ENCODE measurements around the gene MYO3B. TPM values are rescaled to one million over a fixed set of nuclear protein-coding genes. Genes with fewer than 3 reads are reported as not detected.

MYO3B gene
- polyA plus RNA-seq, 1 donor (not counting 4 experiments of a cell fraction or from before 2014, with no cell fraction given), result 4.4 TPM

GRCh38 chr2:170567429-170567828 is 389.5 kb downstream of the MYO3B start:
- H3K4me1 ChIP-seq (ENCODE audit: control insufficient read depth, extremely low read depth, insufficient read depth, low read length), result no peaks in the 10 kb centered on the region
- no peak for DNase-seq (ENCODE audit: low read depth, low spot score)

GRCh38 chr2:170568511-170568910 is 390.6 kb downstream of the MYO3B start:
- Histone ChIP-seq H4K20me1 (ENCODE audit: control insufficient read depth, extremely low read depth, insufficient read depth, low read length) (no peaks in the 10 kb centered on the region), H3K4me2 (ENCODE audit: control insufficient read depth, extremely low read depth, insufficient read depth, low read depth, low read length) (no peak overlapping the region), H3K36me3 (ENCODE audit: control insufficient read depth in 2 of 2, extremely low read depth in 1 of 2, insufficient read depth in 2 of 2, low read length in 2 of 2) (no peaks in the 10 kb centered on the region), H3K9me1 (ENCODE audit: control insufficient read depth, extremely low read depth, insufficient read depth, low read length) (no peaks in the 10 kb centered on the region), H2AFZ (ENCODE audit: control insufficient read depth, low read length) (no peak overlapping the region), H3K27ac (ENCODE audit: control insufficient read depth, insufficient read depth, low read length) (no peak overlapping the region), H3K79me2 (ENCODE audit: control insufficient read depth, insufficient read depth, low read length) (no peaks in the 10 kb centered on the region), H3K9me3 (ENCODE audit: control insufficient read depth, low read depth, low read length) (no peaks in the 10 kb centered on the region), H3K9ac (ENCODE audit: control insufficient read depth, extremely low read depth, insufficient read depth, low read length) (no peak overlapping the region), H3K4me1 (ENCODE audit: control insufficient read depth, extremely low read depth, insufficient read depth, low read length) (no peaks in the 10 kb centered on the region), H3K4me3 (ENCODE audit: control insufficient read depth in 2 of 3, extremely low read depth in 1 of 3, insufficient read depth in 2 of 3, low read depth in 1 of 3, low read length in 3 of 3) (no peak overlapping the region), H3K27me3 (ENCODE audit: control insufficient read depth, extremely low read depth, insufficient read depth, low read length) (no peaks in the 10 kb centered on the region)
- DNase-seq (ENCODE audit: low read depth, low spot score), result no peak
- dilution Hi-C loops (cut with MboI; ENCODE audit: extremely low pct_ligation_motif_present, low sequenced_read_pairs), result no loop called here
- no peak for FAIRE-seq
- TF ChIP-seq, protein P1, sequence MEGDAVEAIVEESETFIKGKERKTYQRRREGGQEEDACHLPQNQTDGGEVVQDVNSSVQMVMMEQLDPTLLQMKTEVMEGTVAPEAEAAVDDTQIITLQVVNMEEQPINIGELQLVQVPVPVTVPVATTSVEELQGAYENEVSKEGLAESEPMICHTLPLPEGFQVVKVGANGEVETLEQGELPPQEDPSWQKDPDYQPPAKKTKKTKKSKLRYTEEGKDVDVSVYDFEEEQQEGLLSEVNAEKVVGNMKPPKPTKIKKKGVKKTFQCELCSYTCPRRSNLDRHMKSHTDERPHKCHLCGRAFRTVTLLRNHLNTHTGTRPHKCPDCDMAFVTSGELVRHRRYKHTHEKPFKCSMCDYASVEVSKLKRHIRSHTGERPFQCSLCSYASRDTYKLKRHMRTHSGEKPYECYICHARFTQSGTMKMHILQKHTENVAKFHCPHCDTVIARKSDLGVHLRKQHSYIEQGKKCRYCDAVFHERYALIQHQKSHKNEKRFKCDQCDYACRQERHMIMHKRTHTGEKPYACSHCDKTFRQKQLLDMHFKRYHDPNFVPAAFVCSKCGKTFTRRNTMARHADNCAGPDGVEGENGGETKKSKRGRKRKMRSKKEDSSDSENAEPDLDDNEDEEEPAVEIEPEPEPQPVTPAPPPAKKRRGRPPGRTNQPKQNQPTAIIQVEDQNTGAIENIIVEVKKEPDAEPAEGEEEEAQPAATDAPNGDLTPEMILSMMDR (optimal IDR thresholded peaks at IDR 0.05 in 1 of 3, IDR thresholded peaks at IDR 0.05 in 1 of 3, conservative IDR thresholded peaks at IDR 0.05 in 1 of 3; ENCODE audit: extremely low read depth in 1 of 3, insufficient read depth in 2 of 3, low read length in 3 of 3), result no peak
- no peak for TF ChIP-seq EZH2 (IDR thresholded peaks at IDR 0.05; ENCODE audit: low read length)

More at GRCh38 chr2:170567429-170567828, 389.5 kb downstream of the MYO3B start:
- H3K9me3 ChIP-seq (ENCODE audit: control insufficient read depth, low read depth, low read length), result no peaks in the 10 kb centered on the region
- no peaks in the 10 kb centered on the region for H3K79me2 ChIP-seq (ENCODE audit: control insufficient read depth, insufficient read depth, low read length)
- dilution Hi-C loops (cut with MboI; ENCODE audit: extremely low pct_ligation_motif_present, low sequenced_read_pairs), result no loop called here
- FAIRE-seq, result no peak
- H3K9me1 ChIP-seq (ENCODE audit: control insufficient read depth, extremely low read depth, insufficient read depth, low read length), result no peaks in the 10 kb centered on the region
- TF ChIP-seq EZH2 (IDR thresholded peaks at IDR 0.05; ENCODE audit: low read length), result no peak
- TF ChIP-seq, protein P1 (optimal IDR thresholded peaks at IDR 0.05 in 1 of 3, IDR thresholded peaks at IDR 0.05 in 1 of 3, conservative IDR thresholded peaks at IDR 0.05 in 1 of 3; ENCODE audit: extremely low read depth in 1 of 3, insufficient read depth in 2 of 3, low read length in 3 of 3), result no peak
- no peak overlapping the region for H3K9ac ChIP-seq (ENCODE audit: control insufficient read depth, extremely low read depth, insufficient read depth, low read length)
- H3K4me2 ChIP-seq (ENCODE audit: control insufficient read depth, extremely low read depth, insufficient read depth, low read depth, low read length), result no peak overlapping the region
- no peak overlapping the region for H3K27ac ChIP-seq (ENCODE audit: control insufficient read depth, insufficient read depth, low read length)
- H4K20me1 ChIP-seq (ENCODE audit: control insufficient read depth, extremely low read depth, insufficient read depth, low read length), result no peaks in the 10 kb centered on the region
- H2AFZ ChIP-seq (ENCODE audit: control insufficient read depth, low read length), result no peak overlapping the region
- no peaks in the 10 kb centered on the region for H3K36me3 ChIP-seq (ENCODE audit: control insufficient read depth in 2 of 2, extremely low read depth in 1 of 2, insufficient read depth in 2 of 2, low read length in 2 of 2)
- H3K27me3 ChIP-seq (ENCODE audit: control insufficient read depth, extremely low read depth, insufficient read depth, low read length), result no peaks in the 10 kb centered on the region
- no peak overlapping the region for H3K4me3 ChIP-seq (ENCODE audit: control insufficient read depth in 2 of 3, extremely low read depth in 1 of 3, insufficient read depth in 2 of 3, low read depth in 1 of 3, low read length in 3 of 3)
